Measurements from ENCODE around the gene CDK6.

Gene CDK6

GRCh38 chr7:92729751-92730150 is 106.6 kb downstream of the CDK6 start:
- no peak for DNase-seq

- DNase-seq: no peak
These were observed 107.2 kb downstream of the CDK6 start for GRCh38 chr7:92729172-92729571.

DNA sequence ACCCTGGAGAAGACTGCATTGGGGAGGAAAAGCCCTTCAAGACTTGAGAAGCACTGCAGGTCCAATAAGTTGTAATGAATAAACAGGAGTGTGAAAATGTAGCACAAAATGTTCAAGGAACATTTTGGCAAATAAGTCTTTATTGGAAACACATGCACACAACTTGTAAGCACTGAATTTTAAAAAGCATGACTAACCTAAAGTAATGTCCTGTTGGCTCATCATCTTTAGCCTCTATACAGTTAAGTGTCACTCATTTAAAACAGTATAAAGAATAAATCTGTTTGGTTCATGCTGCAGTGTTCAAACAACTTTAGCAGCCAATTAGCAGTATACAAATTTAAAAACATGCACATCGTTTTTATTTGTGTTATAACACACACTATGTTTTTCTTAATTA is 108.6 kb downstream of the CDK6 start:
- DNase-seq: no peak

DNA sequence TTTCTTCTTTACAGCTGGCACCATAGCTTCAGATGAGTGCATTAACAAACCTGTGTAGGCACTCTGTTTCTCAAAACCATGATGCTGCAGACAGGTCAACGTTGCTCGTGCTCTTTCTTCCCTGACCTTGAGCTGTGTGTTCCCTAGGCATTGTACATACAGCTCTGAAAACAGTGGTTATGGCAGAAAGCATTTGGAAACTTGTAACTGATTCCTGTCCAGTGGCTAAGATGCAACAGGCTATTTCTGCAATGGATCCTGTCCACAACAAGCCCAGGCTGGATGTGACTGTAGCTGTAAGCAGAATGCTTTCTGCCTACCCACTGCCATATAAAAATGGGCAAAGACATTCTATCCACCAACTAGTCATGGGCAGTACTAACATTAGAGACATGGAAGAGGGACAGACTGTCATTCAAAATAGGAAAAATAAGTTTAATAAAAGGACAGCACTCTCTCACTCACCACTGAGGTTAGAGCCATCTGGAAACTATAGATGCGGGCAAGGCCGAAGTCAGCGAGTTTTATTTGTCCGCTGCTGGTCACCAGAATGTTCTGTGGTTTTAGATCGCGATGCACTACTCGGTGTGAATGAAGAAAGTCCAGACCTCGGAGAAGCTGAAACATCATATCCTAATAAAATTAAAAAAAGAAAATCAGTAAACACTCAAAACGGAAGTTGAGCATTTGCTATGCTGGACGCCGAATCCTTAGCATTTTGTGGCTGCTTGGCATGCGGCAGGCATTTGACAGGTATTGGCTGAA is 111.0 kb downstream of the CDK6 start:
- DNase-seq: no peak

DNA sequence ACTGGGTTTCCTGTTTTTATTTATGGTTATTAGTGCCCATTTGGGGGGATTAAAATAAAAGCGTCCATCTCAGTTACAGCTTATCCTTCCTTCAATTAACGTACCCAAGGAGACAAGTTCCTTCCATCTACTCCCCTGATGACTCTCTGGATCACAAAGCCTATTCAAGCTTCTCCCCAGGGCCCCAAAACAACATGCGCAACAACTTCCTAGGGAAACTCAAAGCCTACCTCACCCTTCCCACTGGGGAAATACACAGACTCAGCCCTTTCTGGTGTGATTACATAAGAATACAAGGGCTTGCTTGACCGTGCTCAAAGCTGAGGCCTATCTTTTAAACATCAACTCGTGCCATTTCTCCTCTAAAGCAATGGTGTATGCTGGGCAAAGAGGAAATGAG is 112.4 kb downstream of the CDK6 start:
- DNase-seq: no peak

- no peak for DNase-seq
These were observed 113.2 kb downstream of the CDK6 start for GRCh38 chr7:92723205-92723604.

- DNase-seq: no peak
These were observed 113.8 kb downstream of the CDK6 start for GRCh38 chr7:92722541-92722940.

GRCh38 chr7:92720604-92721350 is 115.6 kb downstream of the CDK6 start:
- DNase-seq: no peak

DNA sequence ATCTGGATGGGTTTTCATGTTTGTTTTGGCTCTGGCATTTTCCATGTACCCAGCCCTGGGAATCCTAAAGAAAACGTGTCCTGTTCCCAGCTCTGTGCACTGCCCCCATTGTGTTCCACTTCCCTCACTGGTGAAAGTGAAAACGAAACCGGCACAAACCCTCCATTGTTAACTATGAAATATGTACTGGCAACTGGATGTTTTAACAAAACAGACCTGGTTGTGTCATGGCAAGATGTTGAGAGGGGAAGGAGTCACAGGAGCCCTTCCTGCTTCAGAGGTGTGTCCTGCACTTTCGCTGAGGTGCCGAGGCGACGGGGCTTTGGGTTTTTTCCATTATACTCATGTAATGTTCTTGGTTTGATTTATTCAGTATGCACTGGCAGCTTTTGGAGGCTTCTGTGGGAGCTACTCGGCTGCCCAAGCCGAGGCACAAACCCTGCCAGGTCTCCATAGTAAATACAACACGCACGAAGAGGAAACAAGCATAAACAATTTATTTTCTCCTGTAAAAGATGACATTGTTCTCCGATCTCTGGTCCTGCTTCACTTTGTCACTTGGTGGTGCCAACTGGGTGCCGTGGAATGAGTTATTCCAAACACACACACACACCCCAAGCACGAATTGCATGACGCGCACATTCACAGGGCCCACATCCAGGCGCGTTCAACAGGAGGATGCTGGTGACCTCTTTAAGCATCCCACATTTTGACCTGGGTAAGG is 118.2 kb downstream of the CDK6 start:
- peak; percentile 2 to 13 (median 8) for DNase-seq

DNA sequence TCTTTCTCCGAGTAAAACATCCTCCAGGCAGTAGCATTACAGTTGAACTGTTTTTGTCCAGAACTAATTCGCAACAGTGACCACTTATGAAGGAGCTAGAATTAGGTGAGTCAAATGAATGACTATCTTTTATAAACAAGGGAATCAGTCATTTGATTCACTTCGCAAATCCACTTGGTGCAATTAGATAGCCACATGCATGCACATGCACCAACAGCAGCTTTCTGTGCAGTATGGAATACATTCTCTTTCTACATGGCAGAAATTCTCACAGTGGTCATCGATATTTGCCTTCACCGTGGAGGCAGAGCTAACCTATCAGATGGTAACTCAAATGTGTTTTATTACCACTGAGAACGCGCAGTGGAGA is 118.8 kb downstream of the CDK6 start:
- DNase-seq: no peak

- no peak for DNase-seq
These were observed 119.4 kb downstream of the CDK6 start for GRCh38 chr7:92716825-92717580.

DNA sequence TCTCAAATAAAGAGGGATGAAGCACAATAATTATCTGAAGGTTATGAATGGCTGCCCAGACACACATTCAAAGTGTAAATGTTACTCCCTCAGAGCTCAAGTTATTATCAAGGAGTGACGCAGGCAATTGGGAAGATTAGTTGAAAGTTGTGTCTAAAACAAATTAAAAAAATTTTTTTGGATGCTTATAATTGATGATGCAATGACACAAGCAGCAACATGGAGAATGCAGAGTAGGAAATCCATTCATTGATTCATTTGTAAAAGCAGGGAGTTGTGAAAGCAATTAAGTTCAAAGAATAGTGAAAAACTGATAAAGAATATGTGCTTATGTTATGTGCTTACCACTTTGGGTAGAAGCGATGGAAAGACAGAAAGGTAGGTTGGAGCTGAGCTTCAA is 120.4 kb downstream of the CDK6 start:
- DNase-seq: no peak

GRCh38 chr7:92714767-92715166 is 121.6 kb downstream of the CDK6 start:
- DNase-seq: no peak

GRCh38 chr7:92714280-92714679 is 122.1 kb downstream of the CDK6 start:
- no peak for DNase-seq

- DNase-seq: no peak
These were observed 126.5 kb downstream of the CDK6 start for GRCh38 chr7:92709912-92710311.

DNA sequence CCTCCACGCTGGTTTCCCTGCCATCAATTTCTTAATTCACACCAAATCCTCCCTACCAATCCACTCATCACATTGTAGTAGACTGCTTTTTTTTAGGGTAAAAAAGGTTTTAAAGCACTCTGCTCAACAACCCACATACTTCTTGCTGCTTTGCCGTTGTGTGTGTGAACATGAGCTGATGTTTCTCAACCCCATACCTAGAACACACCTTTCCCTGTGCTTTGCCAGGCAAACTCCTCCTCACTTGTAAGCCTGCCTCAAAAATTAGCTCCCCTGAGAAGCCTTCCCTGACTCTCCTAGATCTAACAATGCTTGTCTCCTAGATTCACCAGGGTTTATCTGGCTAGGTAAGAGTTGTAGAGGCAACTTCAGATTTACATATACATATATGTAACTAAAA is 127.2 kb downstream of the CDK6 start:
- DNase-seq: no peak

DNA sequence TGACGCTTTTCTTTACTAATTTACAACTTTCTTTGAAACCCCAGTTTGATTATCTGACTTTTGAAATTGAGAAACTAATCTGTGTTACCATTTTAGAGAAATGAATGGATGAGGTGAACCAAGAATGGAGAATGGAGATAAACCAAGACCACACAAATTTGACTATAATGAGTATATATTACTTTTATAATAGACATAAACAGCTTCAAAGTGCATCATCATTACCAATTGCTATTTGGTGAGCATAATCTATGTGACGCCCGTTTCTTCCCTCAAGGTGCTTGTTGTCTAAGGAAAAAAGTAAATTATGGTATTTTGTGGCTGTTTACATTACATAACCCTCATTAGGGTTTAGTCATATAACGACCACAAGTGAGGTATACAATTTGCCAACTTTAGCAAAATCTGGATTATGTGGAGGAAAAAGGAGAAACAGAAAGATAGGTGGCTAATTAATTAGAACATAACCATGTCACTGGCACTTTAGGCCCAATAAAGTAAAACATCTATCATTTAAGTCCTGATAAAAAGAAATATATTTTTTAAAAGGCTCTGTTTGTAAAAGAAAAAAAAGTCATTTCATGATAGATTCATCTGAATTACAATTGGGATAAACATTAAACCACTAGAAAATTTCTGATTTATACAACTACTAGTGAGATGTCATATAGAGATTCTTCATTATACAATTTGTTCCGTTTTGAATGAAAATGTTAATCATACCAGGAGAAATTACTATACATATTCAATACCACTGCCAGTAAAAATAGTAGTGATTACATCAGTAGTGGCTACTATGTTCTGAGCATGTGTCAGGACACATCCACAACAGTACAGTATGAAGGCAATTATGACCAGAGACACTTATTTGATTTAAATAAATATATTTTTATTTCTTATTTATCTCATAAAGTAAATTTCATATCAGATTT is 128.0 kb downstream of the CDK6 start:
- no peak for DNase-seq

DNA sequence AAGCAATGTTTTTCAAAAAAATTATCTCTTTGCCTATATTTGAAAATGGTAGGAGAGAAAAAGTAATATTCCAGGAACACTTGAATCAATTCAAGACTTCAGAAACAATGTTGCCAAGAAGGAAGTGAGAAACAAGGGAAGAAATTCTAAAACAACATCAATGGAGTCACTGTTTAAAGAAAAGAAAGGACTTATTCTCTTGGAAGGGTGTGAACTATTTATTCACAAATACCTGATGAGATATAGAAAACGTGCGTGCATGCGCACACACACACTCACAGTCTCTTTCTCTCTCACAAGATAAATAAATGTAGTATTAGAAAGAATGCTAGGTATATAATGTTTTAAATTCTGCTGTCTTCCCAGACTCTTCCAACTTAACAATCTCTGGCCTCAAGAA is 128.9 kb downstream of the CDK6 start:
- no peak for DNase-seq

- DNase-seq: no peak
These were observed 129.8 kb downstream of the CDK6 start for GRCh38 chr7:92706563-92706962.

- DNase-seq: no peak
These were observed 130.5 kb downstream of the CDK6 start for GRCh38 chr7:92705831-92706230.

DNA sequence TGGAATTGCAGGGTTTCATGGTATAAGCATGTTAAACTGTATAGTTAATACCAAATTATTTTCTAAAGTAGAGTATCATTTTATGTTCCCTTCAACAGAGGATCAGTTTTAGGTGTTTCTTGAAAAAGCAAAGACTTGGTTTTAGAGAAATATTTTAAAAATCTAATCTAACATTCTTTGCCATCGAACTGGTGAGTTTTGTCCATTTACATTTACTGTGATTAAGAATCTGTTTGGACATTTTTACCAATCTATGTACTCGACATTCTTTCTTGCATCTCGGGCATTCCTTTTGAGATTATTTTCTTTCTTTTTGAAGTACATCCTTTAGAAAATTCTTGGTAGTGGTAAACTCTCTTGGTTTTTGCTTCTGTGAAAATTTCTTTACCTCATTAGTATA is 131.5 kb downstream of the CDK6 start:
- no peak for DNase-seq

DNA sequence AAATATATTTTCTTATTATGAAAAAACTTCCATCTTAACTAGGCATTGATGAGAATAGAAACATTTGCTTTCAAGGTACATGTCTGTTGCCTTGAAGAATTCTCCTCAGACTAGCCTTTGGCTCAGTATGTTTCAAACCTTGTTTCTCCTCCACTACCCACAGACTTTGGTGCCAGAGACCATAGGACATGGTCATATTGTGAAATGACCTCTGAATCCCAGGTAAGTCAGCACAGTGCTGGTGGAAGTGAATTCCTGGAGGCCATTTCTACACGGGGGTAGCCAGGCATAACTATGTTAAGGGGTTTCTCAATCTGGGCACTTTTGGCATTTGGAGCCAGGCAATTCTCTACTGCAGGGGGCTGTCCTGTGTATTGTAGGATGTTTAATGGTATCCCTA is 133.8 kb downstream of the CDK6 start:
- DNase-seq: no peak

All from activated naive CD4-positive, alpha-beta T cell (primary cell).